Stimulated activated CD8-positive, alpha-beta memory T cell treated with anti-CD3 and anti-CD28 coated beads, Interleukin-15, amount 100 ng/mL, for 48 hours (primary cell): ENCODE results near the gene ECM1.

ENCODE experiments used
- DNase-seq, 2 donors: peaks; one replicate each; pipeline ENCODE4 v3.0.0-alpha.2; 2020; ENCODE audit warnings: low read depth in 2 of 2

The ECM1 gene

GRCh38 chr1:150507912-150508864, at the start of gene ECM1:
TSS of gene ECM1 (plus strand) at chr1:150508109. CDS start at chr1:150508210, 101 bp downstream.
- no peak for DNase-seq

- DNase-seq: peak; percentile 34 to 40
Observed at GRCh38 chr1:150464422-150464826, 43.5 kb upstream of the ECM1 start.

GRCh38 chr1:150466964-150467363, 40.9 kb upstream of the ECM1 start:
- no peak for DNase-seq

- no peak for DNase-seq
Observed at GRCh38 chr1:150469291-150469690, 38.6 kb upstream of the ECM1 start.

- DNase-seq: no peak
Observed at GRCh38 chr1:150472601-150473200, 35.2 kb upstream of the ECM1 start.

- DNase-seq: no peak
Observed at GRCh38 chr1:150473659-150474058, 34.2 kb upstream of the ECM1 start.

GRCh38 chr1:150474869-150475268, 33.0 kb upstream of the ECM1 start:
- DNase-seq: no peak

- no peak for DNase-seq
Observed at GRCh38 chr1:150476754-150477153, 31.2 kb upstream of the ECM1 start.

GRCh38 chr1:150477320-150477719, 30.6 kb upstream of the ECM1 start:
- DNase-seq: no peak

GRCh38 chr1:150477733-150478132, 30.2 kb upstream of the ECM1 start:
- no peak for DNase-seq

GRCh38 chr1:150479370-150479769, 28.5 kb upstream of the ECM1 start:
- no peak for DNase-seq

GRCh38 chr1:150479927-150480352, 28.0 kb upstream of the ECM1 start:
- DNase-seq: no peak

GRCh38 chr1:150484431-150484830, 23.5 kb upstream of the ECM1 start:
- DNase-seq: no peak

GRCh38 chr1:150484861-150485260, 23.0 kb upstream of the ECM1 start:
- DNase-seq: no peak

GRCh38 chr1:150486966-150487762, 20.7 kb upstream of the ECM1 start, which contains the start of gene TARS2:
TSS of gene TARS2 (plus strand) at chr1:150487419. CDS start at chr1:150487451, 32 bp downstream.
- peak; percentile 90 to 92 for DNase-seq

GRCh38 chr1:150487763-150488115, 20.2 kb upstream of the ECM1 start:
- DNase-seq: no peak

- no peak for DNase-seq
Observed at GRCh38 chr1:150493175-150493574, 14.7 kb upstream of the ECM1 start.

GRCh38 chr1:150498342-150498741, 9.6 kb upstream of the ECM1 start:
- DNase-seq: no peak

GRCh38 chr1:150505431-150505830, 2.5 kb upstream of the ECM1 start:
- no peak for DNase-seq

- no peak for DNase-seq
Observed at GRCh38 chr1:150508982-150509381, 1.1 kb downstream of the ECM1 start.

- DNase-seq: no peak
Observed at GRCh38 chr1:150511551-150511950, 3.6 kb downstream of the ECM1 start.

GRCh38 chr1:150511985-150512660, 4.2 kb downstream of the ECM1 start:
- no peak for DNase-seq
